Neural progenitor cell (in vitro differentiated cells): ENCODE data around the gene ZNF385C.
"Not testable (repeated sequence)": the region's sequence is repeated elsewhere in the genome, so short reads cannot be mapped to it uniquely, and the experiment has no call there.

ENCODE experiments used
- EZH2 ChIP-seq: fragments of 200-600 bp; sonication (generic); IDR thresholded peaks from 2 replicates; pipeline ENCODE4 v1.6.1; 2017; ENCODE audit warnings: antibody characterized with exemption, mild to moderate bottlenecking, moderate library complexity
- EZH2phosphoT487 ChIP-seq: fragments of 200-600 bp; sonication (generic); IDR thresholded peaks from 2 replicates; pipeline ENCODE4 v1.6.1; 2017; ENCODE audit warnings: antibody characterized with exemption
- TF ChIP-seq, protein P1 (sequence below): fragments of 200-600 bp; sonication (generic); IDR thresholded peaks from 2 replicates; pipeline ENCODE4 v1.5.1; 2017; ENCODE audit warnings: antibody characterized with exemption, mild to moderate bottlenecking

- not testable (repeated sequence) for TF ChIP-seq EZH2, EZH2phosphoT487
- TF ChIP-seq, protein P1, sequence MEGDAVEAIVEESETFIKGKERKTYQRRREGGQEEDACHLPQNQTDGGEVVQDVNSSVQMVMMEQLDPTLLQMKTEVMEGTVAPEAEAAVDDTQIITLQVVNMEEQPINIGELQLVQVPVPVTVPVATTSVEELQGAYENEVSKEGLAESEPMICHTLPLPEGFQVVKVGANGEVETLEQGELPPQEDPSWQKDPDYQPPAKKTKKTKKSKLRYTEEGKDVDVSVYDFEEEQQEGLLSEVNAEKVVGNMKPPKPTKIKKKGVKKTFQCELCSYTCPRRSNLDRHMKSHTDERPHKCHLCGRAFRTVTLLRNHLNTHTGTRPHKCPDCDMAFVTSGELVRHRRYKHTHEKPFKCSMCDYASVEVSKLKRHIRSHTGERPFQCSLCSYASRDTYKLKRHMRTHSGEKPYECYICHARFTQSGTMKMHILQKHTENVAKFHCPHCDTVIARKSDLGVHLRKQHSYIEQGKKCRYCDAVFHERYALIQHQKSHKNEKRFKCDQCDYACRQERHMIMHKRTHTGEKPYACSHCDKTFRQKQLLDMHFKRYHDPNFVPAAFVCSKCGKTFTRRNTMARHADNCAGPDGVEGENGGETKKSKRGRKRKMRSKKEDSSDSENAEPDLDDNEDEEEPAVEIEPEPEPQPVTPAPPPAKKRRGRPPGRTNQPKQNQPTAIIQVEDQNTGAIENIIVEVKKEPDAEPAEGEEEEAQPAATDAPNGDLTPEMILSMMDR, result not testable (repeated sequence)
Measured at GRCh38 chr17:42143138-42143537, 44.9 kb upstream of the ZNF385C start.
